SK-N-SH (cell line): ENCODE results near the gene SLC25A26. TPM values are rescaled to one million over a fixed set of nuclear protein-coding genes. Genes with fewer than 3 reads are reported as not detected.

ENCODE experiments used
- CTCF ChIA-PET: fragments of 300-600, 350-600 bp; formaldehyde crosslinking; extraction: SDS; loops from one replicate; lab custom pipeline; 2021; lab: Yijun Ruan, JAX
- POLR2A ChIA-PET: fragments of 350-600 bp; sonication (Branson Sonifier 250); formaldehyde crosslinking; extraction: SDS; loops from one replicate; lab custom pipeline; 2020; ENCODE audit warnings: antibody characterized with exemption, inconsistent platforms; lab: Yijun Ruan, JAX
- DNase-seq: peaks from one replicate; pipeline ENCODE4 v3.0.0; 2012
- H2AFZ ChIP-seq: fragments of 200-600 bp; sonication (generic); 2 replicates; pipeline ENCODE4 v1.8.1; 2016; ENCODE audit warnings: antibody characterized with exemption, mild to moderate bottlenecking, low read depth
- H3F3A ChIP-seq: fragments of 200-600 bp; sonication (generic); replicated peaks from 2 replicates; pipeline ENCODE3; 2016; ENCODE audit warnings: antibody characterized with exemption, mild to moderate bottlenecking; ENCODE audit not compliant: insufficient read depth
- H3K27ac ChIP-seq, 2 experiments: fragments of 200-500 bp in 1 of 2; fragments of 200-600 bp in 1 of 2; sonication (Bioruptor generic) in 1 of 2; sonication (generic), shearing (Covaris generic) in 1 of 2; 2 replicates each; pipeline versions ENCODE4 v1.5.1 to v1.6.1; 2014 to 2016; ENCODE audit warnings: low read depth in 2 of 2, inconsistent platforms in 1 of 2, low read length in 1 of 2, mild to moderate bottlenecking in 1 of 2, mixed read lengths in 1 of 2
- H3K27me3 ChIP-seq: fragments of 200-600 bp; sonication (generic), shearing (Covaris generic); 2 replicates; pipeline ENCODE4 v1.6.1; 2016; ENCODE audit warnings: mixed run types; ENCODE audit not compliant: insufficient read depth
- H3K36me3 ChIP-seq, 2 experiments: fragments of 200-500 bp in 1 of 2; fragments of 200-600 bp in 1 of 2; sonication (Bioruptor generic) in 1 of 2; sonication (generic) in 1 of 2; replicated peaks in 1 of 2; 2 replicates each; pipeline versions ENCODE3 to v1.5.1; 2014 to 2016; ENCODE audit warnings: low read length in 1 of 2, mild to moderate bottlenecking in 1 of 2; ENCODE audit not compliant: insufficient read depth in 2 of 2, control insufficient read depth in 1 of 2
- H3K4me1 ChIP-seq, 2 experiments: fragments of 200-500 bp in 1 of 2; fragments of 200-600 bp in 1 of 2; sonication (Bioruptor generic) in 1 of 2; sonication (generic), shearing (Covaris generic) in 1 of 2; 2 replicates each; pipeline versions ENCODE4 v1.5.1 to v1.6.1; 2014 to 2016; ENCODE audit warnings: low read depth in 1 of 2, low read length in 1 of 2, mixed run types in 1 of 2; ENCODE audit not compliant: insufficient read depth in 2 of 2, control insufficient read depth in 1 of 2
- H3K4me2 ChIP-seq: fragments of 200-600 bp; sonication (generic), shearing (Covaris generic); 2 replicates; pipeline ENCODE4 v1.6.1; 2017; ENCODE audit warnings: mixed run types
- H3K4me3 ChIP-seq, 2 experiments: fragments of 200-500 bp in 1 of 2; fragments of 200-600 bp in 1 of 2; sonication (Bioruptor generic) in 1 of 2; sonication (generic), shearing (Covaris generic) in 1 of 2; 2 replicates each; pipeline versions ENCODE4 v1.5.1 to v1.8.1; 2014 to 2016; ENCODE audit warnings: low read depth in 2 of 2, inconsistent platforms in 1 of 2, low read length in 1 of 2, mild to moderate bottlenecking in 1 of 2, mixed read lengths in 1 of 2, moderate library complexity in 1 of 2
- H3K79me2 ChIP-seq: fragments of 200-600 bp; sonication (generic); 2 replicates; pipeline ENCODE4 v1.8.1; 2017; ENCODE audit warnings: mild to moderate bottlenecking; ENCODE audit not compliant: insufficient read depth
- H3K9ac ChIP-seq: fragments of 200-600 bp; sonication (generic); 2 replicates; pipeline ENCODE4 v1.6.1; 2017; ENCODE audit warnings: mixed run types
- H3K9me2 ChIP-seq: fragments of 200-600 bp; sonication (generic); 2 replicates; pipeline ENCODE4 v1.6.1; 2017; ENCODE audit warnings: mixed run types
- H3K9me3 ChIP-seq: fragments of 200-600 bp; sonication (generic); 2 replicates; pipeline ENCODE4 v1.6.1; 2017; ENCODE audit warnings: mixed run types, mild to moderate bottlenecking, moderate library complexity
- H4K20me1 ChIP-seq: fragments of 200-600 bp; sonication (generic); 2 replicates; pipeline ENCODE4 v1.6.1; 2017; ENCODE audit warnings: mild to moderate bottlenecking, mixed run types; ENCODE audit not compliant: insufficient read depth
- FOXJ3 ChIP-seq: sonication (generic); formaldehyde crosslinking; IDR thresholded peaks from 2 replicates; pipeline ENCODE4 v1.5.1; 2020; ENCODE audit warnings: mild to moderate bottlenecking, missing genetic modification reagents
- GABPA ChIP-seq: IDR thresholded peaks from 2 replicates; pipeline ENCODE4 v1.4.0; 2012; ENCODE audit warnings: low read depth, mild to moderate bottlenecking
- NFIC ChIP-seq: IDR thresholded peaks from 2 replicates; pipeline ENCODE4 v1.4.0; 2012; ENCODE audit warnings: borderline replicate concordance
- POLR2AphosphoS5 ChIP-seq: IDR thresholded peaks from 2 replicates; pipeline ENCODE4 v1.6.1; 2012; ENCODE audit warnings: low read depth, low read length
- RAD21 ChIP-seq: IDR thresholded peaks from 2 replicates; pipeline ENCODE4 v1.6.1; 2012; ENCODE audit warnings: mild to moderate bottlenecking, low read length
- RCOR1 ChIP-seq: fragments of 150-350 bp; IDR thresholded peaks from 2 replicates; pipeline ENCODE4 v1.6.1; 2017; ENCODE audit warnings: antibody characterized with exemption, low read length
- RFX5 ChIP-seq: IDR thresholded peaks from 2 replicates; pipeline ENCODE4 v1.6.1; 2012; ENCODE audit warnings: mild to moderate bottlenecking, improper control_type of control experiment, low read length
- RXRA ChIP-seq: IDR thresholded peaks from 2 replicates; pipeline ENCODE4 v1.4.0; 2012; ENCODE audit warnings: low read depth, mild to moderate bottlenecking, borderline replicate concordance
- TCF12 ChIP-seq: IDR thresholded peaks from 2 replicates; pipeline ENCODE4 v1.4.0; 2012
- WGBS: methylation state at CpG from one replicate; pipeline ENCODE4 v1.1.6; 2017; ENCODE audit warnings: low lambda C conversion rate; 5-methylcytosine and 5-hydroxymethylcytosine counted together
- polyA plus RNA-seq, 3 experiments: library from polyadenylated mRNA; depleted of rRNA; stranded (reverse); fragments of >200 nt; gene quantifications; 2 replicates each; pipeline ENCODE4 v1.2.3, GENCODE V29; 2012
- TF ChIP-seq, protein P1 (sequence below): IDR thresholded peaks from 2 replicates; pipeline ENCODE4; 2012
- TF ChIP-seq, protein P2 (sequence below): IDR thresholded peaks from 2 replicates; pipeline ENCODE4 v1.4.0; 2012; ENCODE audit warnings: low read depth, borderline replicate concordance
- TF ChIP-seq, protein P3 (sequence below): IDR thresholded peaks from 2 replicates; pipeline ENCODE4 v1.4.0; 2012; ENCODE audit warnings: low read depth, borderline replicate concordance
- TF ChIP-seq, protein P4 (sequence below): IDR thresholded peaks from 2 replicates; pipeline ENCODE4 v1.6.1; 2012; ENCODE audit warnings: mild to moderate bottlenecking, low read depth, low read length, moderate library complexity

SLC25A26 gene
- polyA plus RNA-seq, 1 of the 3 experiments (the other 2 are of a cell fraction), result 31.8 TPM

DNA sequence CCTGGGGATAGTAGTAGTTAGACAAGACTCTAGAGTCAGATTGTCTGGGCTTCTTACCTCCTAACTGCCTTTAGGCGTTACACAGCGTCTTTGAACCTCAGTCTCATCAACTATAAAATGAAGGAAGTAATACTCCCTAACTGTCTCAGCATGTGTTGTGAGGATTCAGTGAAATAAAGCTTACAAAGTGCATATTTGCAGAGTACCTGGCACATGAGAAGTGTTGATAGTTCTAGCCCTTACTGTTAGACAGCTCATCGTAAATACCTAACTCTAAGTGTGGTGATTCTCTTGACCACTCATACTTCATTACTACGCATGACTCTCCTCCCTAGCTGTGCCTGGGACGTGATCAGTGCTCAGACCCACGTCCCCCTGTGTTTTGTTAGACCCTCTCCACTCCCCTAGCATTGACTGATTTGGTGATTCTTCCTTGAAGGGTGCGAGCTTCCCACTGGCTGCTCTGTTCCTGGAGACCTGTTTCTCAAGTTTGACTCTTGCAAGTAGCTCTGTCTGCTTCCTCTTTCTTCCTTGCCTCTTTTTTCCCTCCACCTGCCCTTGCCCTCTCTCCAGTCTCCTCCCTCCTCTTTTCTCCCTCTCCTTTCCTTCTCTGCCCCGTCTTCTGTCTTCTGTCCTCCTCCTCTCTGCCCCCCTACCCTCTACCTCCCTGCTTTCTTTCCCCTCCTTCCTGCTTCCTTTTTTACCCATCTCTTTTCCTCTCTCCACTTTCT is 124.2 kb downstream of the SLC25A26 start:
- no peaks in the 10 kb centered on the region for H3K9me2 ChIP-seq
- no peak overlapping the region for H3K4me3 ChIP-seq
- no peaks in the 10 kb centered on the region for H4K20me1 ChIP-seq
- H3K27ac ChIP-seq, result no peak overlapping the region
- H3K9ac ChIP-seq, result no peak overlapping the region
- TF ChIP-seq POLR2AphosphoS5 (no peak), TCF12 (no peak), NFIC (no peak), GABPA (no peak), RXRA (no peak), RAD21 (no peak), RCOR1 (no peak), RFX5 (no peak), FOXJ3 (CRISPR knock-in tag) (no peak)
- TF ChIP-seq, protein P1, sequence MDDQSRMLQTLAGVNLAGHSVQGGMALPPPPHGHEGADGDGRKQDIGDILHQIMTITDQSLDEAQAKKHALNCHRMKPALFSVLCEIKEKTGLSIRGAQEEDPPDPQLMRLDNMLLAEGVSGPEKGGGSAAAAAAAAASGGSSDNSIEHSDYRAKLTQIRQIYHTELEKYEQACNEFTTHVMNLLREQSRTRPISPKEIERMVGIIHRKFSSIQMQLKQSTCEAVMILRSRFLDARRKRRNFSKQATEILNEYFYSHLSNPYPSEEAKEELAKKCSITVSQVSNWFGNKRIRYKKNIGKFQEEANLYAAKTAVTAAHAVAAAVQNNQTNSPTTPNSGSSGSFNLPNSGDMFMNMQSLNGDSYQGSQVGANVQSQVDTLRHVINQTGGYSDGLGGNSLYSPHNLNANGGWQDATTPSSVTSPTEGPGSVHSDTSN, result no peak
- TF ChIP-seq, protein P2, sequence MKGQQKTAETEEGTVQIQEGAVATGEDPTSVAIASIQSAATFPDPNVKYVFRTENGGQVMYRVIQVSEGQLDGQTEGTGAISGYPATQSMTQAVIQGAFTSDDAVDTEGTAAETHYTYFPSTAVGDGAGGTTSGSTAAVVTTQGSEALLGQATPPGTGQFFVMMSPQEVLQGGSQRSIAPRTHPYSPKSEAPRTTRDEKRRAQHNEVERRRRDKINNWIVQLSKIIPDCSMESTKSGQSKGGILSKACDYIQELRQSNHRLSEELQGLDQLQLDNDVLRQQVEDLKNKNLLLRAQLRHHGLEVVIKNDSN, result no peak
- TF ChIP-seq, protein P3, sequence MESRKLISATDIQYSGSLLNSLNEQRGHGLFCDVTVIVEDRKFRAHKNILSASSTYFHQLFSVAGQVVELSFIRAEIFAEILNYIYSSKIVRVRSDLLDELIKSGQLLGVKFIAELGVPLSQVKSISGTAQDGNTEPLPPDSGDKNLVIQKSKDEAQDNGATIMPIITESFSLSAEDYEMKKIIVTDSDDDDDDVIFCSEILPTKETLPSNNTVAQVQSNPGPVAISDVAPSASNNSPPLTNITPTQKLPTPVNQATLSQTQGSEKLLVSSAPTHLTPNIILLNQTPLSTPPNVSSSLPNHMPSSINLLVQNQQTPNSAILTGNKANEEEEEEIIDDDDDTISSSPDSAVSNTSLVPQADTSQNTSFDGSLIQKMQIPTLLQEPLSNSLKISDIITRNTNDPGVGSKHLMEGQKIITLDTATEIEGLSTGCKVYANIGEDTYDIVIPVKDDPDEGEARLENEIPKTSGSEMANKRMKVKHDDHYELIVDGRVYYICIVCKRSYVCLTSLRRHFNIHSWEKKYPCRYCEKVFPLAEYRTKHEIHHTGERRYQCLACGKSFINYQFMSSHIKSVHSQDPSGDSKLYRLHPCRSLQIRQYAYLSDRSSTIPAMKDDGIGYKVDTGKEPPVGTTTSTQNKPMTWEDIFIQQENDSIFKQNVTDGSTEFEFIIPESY, result no peak
- TF ChIP-seq, protein P4, sequence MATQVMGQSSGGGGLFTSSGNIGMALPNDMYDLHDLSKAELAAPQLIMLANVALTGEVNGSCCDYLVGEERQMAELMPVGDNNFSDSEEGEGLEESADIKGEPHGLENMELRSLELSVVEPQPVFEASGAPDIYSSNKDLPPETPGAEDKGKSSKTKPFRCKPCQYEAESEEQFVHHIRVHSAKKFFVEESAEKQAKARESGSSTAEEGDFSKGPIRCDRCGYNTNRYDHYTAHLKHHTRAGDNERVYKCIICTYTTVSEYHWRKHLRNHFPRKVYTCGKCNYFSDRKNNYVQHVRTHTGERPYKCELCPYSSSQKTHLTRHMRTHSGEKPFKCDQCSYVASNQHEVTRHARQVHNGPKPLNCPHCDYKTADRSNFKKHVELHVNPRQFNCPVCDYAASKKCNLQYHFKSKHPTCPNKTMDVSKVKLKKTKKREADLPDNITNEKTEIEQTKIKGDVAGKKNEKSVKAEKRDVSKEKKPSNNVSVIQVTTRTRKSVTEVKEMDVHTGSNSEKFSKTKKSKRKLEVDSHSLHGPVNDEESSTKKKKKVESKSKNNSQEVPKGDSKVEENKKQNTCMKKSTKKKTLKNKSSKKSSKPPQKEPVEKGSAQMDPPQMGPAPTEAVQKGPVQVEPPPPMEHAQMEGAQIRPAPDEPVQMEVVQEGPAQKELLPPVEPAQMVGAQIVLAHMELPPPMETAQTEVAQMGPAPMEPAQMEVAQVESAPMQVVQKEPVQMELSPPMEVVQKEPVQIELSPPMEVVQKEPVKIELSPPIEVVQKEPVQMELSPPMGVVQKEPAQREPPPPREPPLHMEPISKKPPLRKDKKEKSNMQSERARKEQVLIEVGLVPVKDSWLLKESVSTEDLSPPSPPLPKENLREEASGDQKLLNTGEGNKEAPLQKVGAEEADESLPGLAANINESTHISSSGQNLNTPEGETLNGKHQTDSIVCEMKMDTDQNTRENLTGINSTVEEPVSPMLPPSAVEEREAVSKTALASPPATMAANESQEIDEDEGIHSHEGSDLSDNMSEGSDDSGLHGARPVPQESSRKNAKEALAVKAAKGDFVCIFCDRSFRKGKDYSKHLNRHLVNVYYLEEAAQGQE, result no peak
- H3K4me1 ChIP-seq, result no peaks in the 10 kb centered on the region; a peak in 1 of 4 replicates
- H3K9me3 ChIP-seq, result no peaks in the 10 kb centered on the region
- WGBS, result 88% methylated on average over 8 of the region's 8 CpGs
- H3K4me2 ChIP-seq, result no peak overlapping the region
- ChIA-PET CTCF (interaction anchor here (1.1 to 1.5 kb wide), 3 partner anchors 34 to 477 kb away, joined by 3 read pairs; no protein-coding TSS in a partner anchor), POLR2A (no interaction called here)
- no peaks in the 10 kb centered on the region for H3K27me3 ChIP-seq
- H3K36me3 ChIP-seq, result no peaks in the 10 kb centered on the region
- H3K79me2 ChIP-seq, result no peaks in the 10 kb centered on the region; the same call in 1 of the 2 replicates
- DNase-seq, result no peak
- no peaks in the 10 kb centered on the region for H3F3A ChIP-seq
- no peak overlapping the region for H2AFZ ChIP-seq
